Measurements from ENCODE around the gene ARHGAP6.

DNA sequence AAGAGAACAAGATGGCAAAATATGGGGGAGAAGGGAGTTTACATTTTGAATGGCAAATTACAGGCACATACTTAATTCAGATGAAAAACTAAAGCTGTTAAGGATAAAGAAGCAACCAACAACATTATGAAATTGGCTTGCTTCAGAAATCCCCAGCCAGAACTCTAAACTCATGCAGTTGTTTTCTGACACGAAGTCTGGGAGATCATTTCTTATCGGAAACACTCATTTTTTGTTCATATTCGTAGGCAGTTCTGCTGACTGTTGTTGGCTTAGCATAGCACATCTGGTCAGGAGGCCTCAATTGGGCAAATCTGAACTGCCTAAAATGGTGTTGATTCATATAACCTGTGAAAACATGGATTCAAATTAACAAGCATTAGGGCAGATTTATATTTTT, 33.0 kb upstream of the ARHGAP6 start:
- TF ChIP-seq TCF4 (CRISPR knock-in tag; IDR thresholded peaks at IDR 0.05; ENCODE audit: borderline replicate concordance) = no peak
- no peak for TF ChIP-seq RARB (CRISPR knock-in tag; IDR thresholded peaks at IDR 0.05)
- TF ChIP-seq ZNF565 (CRISPR knock-in tag; conservative IDR thresholded peaks at IDR 0.05; ENCODE audit: low read depth) = no peak
- no peak for TF ChIP-seq TOX (CRISPR knock-in tag; IDR thresholded peaks at IDR 0.05; ENCODE audit: borderline replicate concordance)
- TF ChIP-seq ZFP3 (CRISPR knock-in tag; IDR thresholded peaks at IDR 0.05) = no peak
- TF ChIP-seq PATZ1 (CRISPR knock-in tag; IDR thresholded peaks at IDR 0.05; ENCODE audit: borderline replicate concordance) = no peak
- TF ChIP-seq POU6F1 (CRISPR knock-in tag; IDR thresholded peaks at IDR 0.05; ENCODE audit: borderline replicate concordance, low read depth) = no peak
- no peak for TF ChIP-seq BACH2 (CRISPR knock-in tag; IDR thresholded peaks at IDR 0.05; ENCODE audit: borderline replicate concordance)
- no peak for TF ChIP-seq CSDC2 (CRISPR knock-in tag; IDR thresholded peaks at IDR 0.05)
- no peak for TF ChIP-seq ZNF8 (CRISPR knock-in tag; IDR thresholded peaks at IDR 0.05)
- no peak for TF ChIP-seq GLIS3 (CRISPR knock-in tag; IDR thresholded peaks at IDR 0.05)
